Keratinocyte (primary cell): ENCODE data around the gene QRICH1.

Experiments
- EZH2 ChIP-seq: IDR thresholded peaks from one replicate; pipeline ENCODE4 v1.6.1; 2012; ENCODE audit warnings: inconsistent platforms, mild to moderate bottlenecking, low read length, moderate library complexity
- TF ChIP-seq, protein P1 (sequence below), 3 experiments: IDR thresholded peaks in 1 of 3; conservative IDR thresholded peaks in 1 of 3; optimal IDR thresholded peaks in 1 of 3; 2 replicates in 2 of 3; 3 replicates in 1 of 3; pipeline versions ENCODE3 to v1.5.1; 2011; ENCODE audit warnings: low read length in 3 of 3, mild to moderate bottlenecking in 3 of 3, moderate library complexity in 2 of 3, control low read depth in 1 of 3, inconsistent platforms in 1 of 3; ENCODE audit not compliant: insufficient read depth in 2 of 3; ENCODE audit errors: extremely low read depth in 1 of 3

DNA sequence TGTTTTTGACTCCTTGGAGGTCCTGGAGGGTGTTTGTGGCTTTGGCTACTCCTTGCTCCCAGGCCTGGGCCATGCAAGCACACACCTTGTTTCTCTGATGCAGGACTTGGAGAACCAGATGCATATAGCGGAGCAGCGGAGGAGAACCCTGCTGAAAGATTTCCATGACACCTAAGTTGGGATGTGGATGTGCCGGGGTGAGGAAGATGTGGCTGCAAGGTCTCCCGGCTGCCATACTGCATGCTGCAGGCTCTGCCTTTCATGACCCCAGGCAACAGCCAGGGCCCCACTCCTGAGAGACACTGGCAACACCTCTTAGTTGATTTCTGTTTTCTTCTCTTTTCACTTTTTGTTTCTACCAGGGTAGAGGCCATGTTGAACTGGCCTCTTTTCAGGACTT is 110.8 kb downstream of the QRICH1 start:
- TF ChIP-seq, protein P1, sequence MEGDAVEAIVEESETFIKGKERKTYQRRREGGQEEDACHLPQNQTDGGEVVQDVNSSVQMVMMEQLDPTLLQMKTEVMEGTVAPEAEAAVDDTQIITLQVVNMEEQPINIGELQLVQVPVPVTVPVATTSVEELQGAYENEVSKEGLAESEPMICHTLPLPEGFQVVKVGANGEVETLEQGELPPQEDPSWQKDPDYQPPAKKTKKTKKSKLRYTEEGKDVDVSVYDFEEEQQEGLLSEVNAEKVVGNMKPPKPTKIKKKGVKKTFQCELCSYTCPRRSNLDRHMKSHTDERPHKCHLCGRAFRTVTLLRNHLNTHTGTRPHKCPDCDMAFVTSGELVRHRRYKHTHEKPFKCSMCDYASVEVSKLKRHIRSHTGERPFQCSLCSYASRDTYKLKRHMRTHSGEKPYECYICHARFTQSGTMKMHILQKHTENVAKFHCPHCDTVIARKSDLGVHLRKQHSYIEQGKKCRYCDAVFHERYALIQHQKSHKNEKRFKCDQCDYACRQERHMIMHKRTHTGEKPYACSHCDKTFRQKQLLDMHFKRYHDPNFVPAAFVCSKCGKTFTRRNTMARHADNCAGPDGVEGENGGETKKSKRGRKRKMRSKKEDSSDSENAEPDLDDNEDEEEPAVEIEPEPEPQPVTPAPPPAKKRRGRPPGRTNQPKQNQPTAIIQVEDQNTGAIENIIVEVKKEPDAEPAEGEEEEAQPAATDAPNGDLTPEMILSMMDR (optimal IDR thresholded peaks at IDR 0.05 in 1 of 3, IDR thresholded peaks at IDR 0.05 in 1 of 3, conservative IDR thresholded peaks at IDR 0.05 in 1 of 3; ENCODE audit: extremely low read depth in 1 of 3, insufficient read depth in 2 of 3, low read length in 3 of 3), result no peak
- TF ChIP-seq EZH2, result no peak
